NOMO-1 treated with DMSO at 0.1 percent for 48 hours (cell line): ENCODE results near the gene CHRND.
"Not testable (repeated sequence)": the region's sequence is repeated elsewhere in the genome, so short reads cannot be mapped to it uniquely, and the experiment has no call there.

Experiments
- DNase-seq: peaks from one replicate; lab custom pipeline; 2025; ENCODE audit not compliant: unreplicated experiment; lab: John Stamatoyannopoulos, UW

Gene CHRND

GRCh38 chr2:232570481-232570880 is 44.5 kb downstream of the CHRND start:
- not testable (repeated sequence) for DNase-seq

- no peak for DNase-seq
Measured at GRCh38 chr2:232571026-232571474, 45.1 kb downstream of the CHRND start.

GRCh38 chr2:232573042-232573441 is 47.1 kb downstream of the CHRND start:
- DNase-seq: no peak

DNA sequence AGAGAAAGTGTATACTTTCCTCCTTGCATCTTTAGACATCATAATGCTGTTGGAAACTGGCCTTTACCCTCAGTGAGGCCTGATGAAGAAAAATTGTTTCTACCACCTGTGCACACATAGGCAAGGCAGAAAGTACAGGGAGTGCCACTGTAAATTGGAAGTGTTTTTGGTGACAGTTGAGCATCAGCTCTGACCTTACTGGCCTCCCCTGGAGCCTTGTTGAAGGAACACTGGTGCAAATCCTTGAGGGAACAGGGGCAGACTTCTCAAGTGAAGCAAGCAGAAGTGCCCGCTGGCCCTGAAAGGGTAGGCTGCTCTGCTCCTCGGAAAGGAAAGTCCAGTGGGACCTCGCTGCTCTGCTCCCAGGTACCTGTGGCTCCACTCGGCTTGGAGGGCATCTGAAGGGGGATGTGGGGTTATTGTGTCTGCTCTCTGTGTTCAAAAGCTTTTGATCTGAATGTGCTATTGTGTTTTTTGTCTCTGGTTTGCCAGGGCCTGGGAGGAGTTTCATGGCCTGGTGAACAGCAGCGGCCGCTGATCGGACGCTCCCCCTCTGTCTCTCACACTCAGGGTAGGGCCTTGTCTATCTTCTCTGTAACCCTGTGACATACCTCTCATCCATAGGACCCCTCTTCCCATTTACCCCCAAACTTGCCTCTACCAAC is 47.9 kb downstream of the CHRND start:
- DNase-seq: no peak

GRCh38 chr2:232574674-232575403 is 48.9 kb downstream of the CHRND start:
- no peak for DNase-seq

DNA sequence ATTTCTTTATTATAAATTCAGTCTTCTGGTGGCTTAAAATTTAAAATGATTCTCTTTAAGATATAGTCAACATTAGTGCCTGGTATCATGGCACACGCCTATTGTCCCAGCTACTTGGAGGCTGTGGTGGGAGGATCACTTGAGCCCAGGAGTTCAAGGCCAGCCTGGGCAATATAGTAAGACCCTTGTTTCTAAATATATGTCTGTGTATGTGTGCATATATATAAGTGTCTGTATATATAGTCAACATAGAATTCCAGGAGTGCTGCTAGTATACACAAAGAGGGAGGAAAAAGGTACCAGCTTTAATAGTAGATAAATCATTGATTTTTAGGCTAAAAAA is 49.4 kb downstream of the CHRND start:
- DNase-seq: no peak

GRCh38 chr2:232576995-232577394 is 51.0 kb downstream of the CHRND start:
- DNase-seq: no peak

- DNase-seq: no peak
Measured at GRCh38 chr2:232577841-232578240, 51.9 kb downstream of the CHRND start.

- DNase-seq: no peak
Measured at GRCh38 chr2:232578626-232579025, 52.7 kb downstream of the CHRND start.

DNA sequence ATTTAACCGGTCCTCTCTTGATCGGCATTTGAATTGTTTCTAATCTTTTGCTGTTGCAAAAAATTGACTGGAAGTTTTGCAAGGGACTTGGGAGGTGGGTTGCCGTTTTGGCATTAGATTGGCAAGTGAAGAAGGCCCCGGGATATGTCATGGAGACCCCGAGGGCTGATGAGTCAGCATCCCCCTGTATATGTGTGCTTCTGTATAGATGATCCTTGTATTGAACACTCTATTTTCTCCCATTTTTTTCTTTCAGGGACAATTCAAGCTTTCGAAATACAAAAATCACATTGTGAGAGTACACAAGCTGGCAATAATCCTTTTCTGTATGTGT is 54.7 kb downstream of the CHRND start:
- DNase-seq: no peak

GRCh38 chr2:232581725-232582124 is 55.8 kb downstream of the CHRND start:
- no peak for DNase-seq

DNA sequence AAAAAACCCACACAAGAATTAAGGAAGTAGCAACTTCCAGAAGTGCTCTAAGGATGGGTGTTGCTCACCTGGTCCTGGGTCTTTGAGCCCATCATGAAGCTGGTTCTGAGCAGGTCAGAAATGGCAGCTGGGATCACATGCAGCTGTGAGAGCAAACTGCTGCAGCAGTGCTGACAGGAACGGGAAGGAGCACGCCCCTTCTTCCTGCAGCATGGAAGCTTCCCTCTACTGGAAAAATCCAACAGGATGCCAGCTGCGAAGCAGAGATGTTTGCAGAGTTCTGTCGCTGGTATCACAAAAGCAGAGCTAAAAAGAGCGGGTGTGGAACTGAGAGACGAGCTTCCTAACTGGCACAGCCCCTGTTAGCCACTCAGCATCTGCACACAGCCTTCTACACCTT is 58.3 kb downstream of the CHRND start:
- DNase-seq: no peak
